Measurements from ENCODE around the gene TMEM131.

DNA sequence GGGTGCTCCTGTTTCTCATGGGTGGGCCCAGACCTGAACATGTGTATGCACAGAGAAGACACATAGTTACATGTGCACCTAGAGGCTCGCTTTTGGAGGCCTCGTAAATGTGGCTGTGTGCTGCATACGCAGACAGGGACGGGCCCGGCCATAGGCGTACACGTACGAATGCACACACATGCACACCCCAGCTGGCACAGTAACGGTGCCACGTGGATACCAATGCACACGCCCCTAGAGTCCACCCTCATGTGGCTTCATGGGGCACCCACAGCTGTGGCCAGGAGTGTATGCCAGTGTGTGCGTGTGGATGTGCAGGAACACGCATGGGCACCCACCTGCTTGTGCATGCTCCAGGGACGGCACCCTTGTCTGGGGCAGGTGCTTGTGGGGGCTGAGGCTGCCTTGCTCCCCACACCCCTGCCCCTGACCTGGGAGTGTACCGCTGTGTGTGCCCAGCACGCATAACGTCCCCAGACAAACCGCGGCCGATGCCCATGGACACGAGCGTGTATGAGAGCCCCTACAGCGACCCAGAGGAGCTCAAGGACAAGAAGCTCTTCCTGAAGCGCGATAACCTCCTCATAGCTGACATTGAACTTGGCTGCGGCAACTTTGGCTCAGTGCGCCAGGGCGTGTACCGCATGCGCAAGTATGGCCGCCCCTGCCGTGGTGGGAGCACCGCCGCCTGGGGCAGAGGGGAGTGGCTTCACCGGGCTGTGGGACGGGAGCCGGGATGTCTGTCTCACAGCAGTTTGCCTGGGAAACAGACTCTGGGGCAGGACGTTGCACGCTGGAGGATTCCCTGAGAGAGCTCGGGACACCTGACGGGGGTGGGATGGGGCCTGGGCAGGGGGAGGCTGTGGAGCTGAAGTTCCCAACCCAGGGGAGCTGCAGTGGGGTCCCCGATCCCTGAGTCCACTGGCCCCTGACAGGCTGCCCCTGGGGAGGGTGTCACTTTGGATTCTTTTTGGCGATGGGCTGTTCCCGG is 261.4 kb downstream of the TMEM131 start:
- TF ChIP-seq, protein P1, sequence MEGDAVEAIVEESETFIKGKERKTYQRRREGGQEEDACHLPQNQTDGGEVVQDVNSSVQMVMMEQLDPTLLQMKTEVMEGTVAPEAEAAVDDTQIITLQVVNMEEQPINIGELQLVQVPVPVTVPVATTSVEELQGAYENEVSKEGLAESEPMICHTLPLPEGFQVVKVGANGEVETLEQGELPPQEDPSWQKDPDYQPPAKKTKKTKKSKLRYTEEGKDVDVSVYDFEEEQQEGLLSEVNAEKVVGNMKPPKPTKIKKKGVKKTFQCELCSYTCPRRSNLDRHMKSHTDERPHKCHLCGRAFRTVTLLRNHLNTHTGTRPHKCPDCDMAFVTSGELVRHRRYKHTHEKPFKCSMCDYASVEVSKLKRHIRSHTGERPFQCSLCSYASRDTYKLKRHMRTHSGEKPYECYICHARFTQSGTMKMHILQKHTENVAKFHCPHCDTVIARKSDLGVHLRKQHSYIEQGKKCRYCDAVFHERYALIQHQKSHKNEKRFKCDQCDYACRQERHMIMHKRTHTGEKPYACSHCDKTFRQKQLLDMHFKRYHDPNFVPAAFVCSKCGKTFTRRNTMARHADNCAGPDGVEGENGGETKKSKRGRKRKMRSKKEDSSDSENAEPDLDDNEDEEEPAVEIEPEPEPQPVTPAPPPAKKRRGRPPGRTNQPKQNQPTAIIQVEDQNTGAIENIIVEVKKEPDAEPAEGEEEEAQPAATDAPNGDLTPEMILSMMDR (conservative IDR thresholded peaks at IDR 0.05), result no peak
- no peak for TF ChIP-seq EZH2 (IDR thresholded peaks at IDR 0.05; ENCODE audit: low read depth)

All from PC-9 (cell line).